ENCODE measurements around the gene SLC6A4. TPM values are rescaled to one million over a fixed set of nuclear protein-coding genes. Genes with fewer than 3 reads are reported as not detected.

Gene SLC6A4
- total RNA-seq, 2 experiments from 2014 or later = not detected

GRCh38 chr17:30228011-30228410 is 7.5 kb downstream of the SLC6A4 start:
- ChIA-PET CTCF (interaction anchor here (0.8 kb wide), 1 partner anchor 26 kb away, joined by 3 read pairs; no protein-coding TSS in a partner anchor), POLR2A (interaction anchor here (0.6 kb wide), 1 partner anchor 159 kb away, joined by 3 read pairs; no protein-coding TSS in a partner anchor)
- H3K27ac Mint-ChIP-seq = no peak overlapping the region
- peaks cover 11% of the 10 kb centered on the region for H3K27me3 Mint-ChIP-seq
- no peaks in the 10 kb centered on the region for H3K9me3 Mint-ChIP-seq
- H3K4me3 Mint-ChIP-seq = no peak overlapping the region
- intact Hi-C loops (cut with micrococcal nuclease) = no loop called here
- ATAC-seq (no peak), DNase-seq (no peak)
- TF ChIP-seq, protein P1, sequence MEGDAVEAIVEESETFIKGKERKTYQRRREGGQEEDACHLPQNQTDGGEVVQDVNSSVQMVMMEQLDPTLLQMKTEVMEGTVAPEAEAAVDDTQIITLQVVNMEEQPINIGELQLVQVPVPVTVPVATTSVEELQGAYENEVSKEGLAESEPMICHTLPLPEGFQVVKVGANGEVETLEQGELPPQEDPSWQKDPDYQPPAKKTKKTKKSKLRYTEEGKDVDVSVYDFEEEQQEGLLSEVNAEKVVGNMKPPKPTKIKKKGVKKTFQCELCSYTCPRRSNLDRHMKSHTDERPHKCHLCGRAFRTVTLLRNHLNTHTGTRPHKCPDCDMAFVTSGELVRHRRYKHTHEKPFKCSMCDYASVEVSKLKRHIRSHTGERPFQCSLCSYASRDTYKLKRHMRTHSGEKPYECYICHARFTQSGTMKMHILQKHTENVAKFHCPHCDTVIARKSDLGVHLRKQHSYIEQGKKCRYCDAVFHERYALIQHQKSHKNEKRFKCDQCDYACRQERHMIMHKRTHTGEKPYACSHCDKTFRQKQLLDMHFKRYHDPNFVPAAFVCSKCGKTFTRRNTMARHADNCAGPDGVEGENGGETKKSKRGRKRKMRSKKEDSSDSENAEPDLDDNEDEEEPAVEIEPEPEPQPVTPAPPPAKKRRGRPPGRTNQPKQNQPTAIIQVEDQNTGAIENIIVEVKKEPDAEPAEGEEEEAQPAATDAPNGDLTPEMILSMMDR (IDR thresholded peaks at IDR 0.05) = no peak
- no peaks in the 10 kb centered on the region for H3K36me3 Mint-ChIP-seq (ENCODE audit: low read depth)
- H3K4me1 Mint-ChIP-seq (ENCODE audit: low read depth) = no peaks in the 10 kb centered on the region

GRCh38 chr17:30226878-30227277 is 8.6 kb downstream of the SLC6A4 start:
- DNase-seq (no peak), ATAC-seq (no peak)
- CTCF ChIA-PET = no interaction called here
- TF ChIP-seq, protein P1 (IDR thresholded peaks at IDR 0.05) = no peak
- POLR2A ChIA-PET = no interaction called here
- Mint-ChIP-seq H3K27me3 (peaks cover 3% of the 10 kb centered on the region), H3K36me3 (ENCODE audit: low read depth) (no peaks in the 10 kb centered on the region), H3K4me1 (ENCODE audit: low read depth) (no peaks in the 10 kb centered on the region), H3K27ac (no peak overlapping the region), H3K4me3 (no peak overlapping the region), H3K9me3 (no peaks in the 10 kb centered on the region)
- intact Hi-C loops (cut with micrococcal nuclease) = no loop called here

GRCh38 chr17:30225919-30226553 is 9.5 kb downstream of the SLC6A4 start:
- no peak overlapping the region for H3K27ac Mint-ChIP-seq
- no peaks in the 10 kb centered on the region for H3K4me1 Mint-ChIP-seq (ENCODE audit: low read depth)

DNA sequence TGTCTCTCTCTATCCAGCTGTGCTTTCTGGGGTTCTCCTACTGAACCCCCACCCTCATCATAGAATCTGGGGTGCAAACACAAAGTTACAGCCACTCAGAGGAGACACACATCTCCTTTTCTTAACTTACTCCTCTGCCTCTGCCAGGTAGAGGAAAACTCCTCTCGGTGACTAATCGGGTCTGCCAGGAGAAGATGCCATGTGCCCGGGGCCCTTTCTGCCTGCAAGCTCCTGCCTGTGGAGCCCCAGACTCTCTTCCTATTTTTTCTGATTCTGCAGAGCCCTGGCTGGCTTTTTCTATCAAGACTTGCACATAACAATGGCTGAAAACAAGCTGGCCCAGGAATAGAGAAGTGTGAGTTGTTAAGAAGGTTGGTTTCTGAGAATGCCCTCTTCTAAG is 10.4 kb downstream of the SLC6A4 start:
- ATAC-seq = no peak
- Mint-ChIP-seq H3K4me1 (ENCODE audit: low read depth) (no peaks in the 10 kb centered on the region), H3K9me3 (no peaks in the 10 kb centered on the region), H3K36me3 (ENCODE audit: low read depth) (no peaks in the 10 kb centered on the region), H3K27ac (no peak overlapping the region), H3K4me3 (no peak overlapping the region), H3K27me3 (no peaks in the 10 kb centered on the region)
- POLR2A ChIA-PET = no interaction called here
- CTCF ChIA-PET = interaction anchor here (0.9 to 1.7 kb wide), 4 partner anchors 29 to 131 kb away, joined by 3 to 6 read pairs (median 4); no protein-coding TSS in a partner anchor
- no peak for DNase-seq
- TF ChIP-seq, protein P1 (IDR thresholded peaks at IDR 0.05) = no peak
- intact Hi-C loops (cut with micrococcal nuclease) = no loop called here

More at GRCh38 chr17:30225919-30226553, 9.5 kb downstream of the SLC6A4 start:
- ChIA-PET POLR2A (no interaction called here), CTCF (interaction anchor here (1.0 to 1.7 kb wide), 3 partner anchors 110 to 132 kb away, joined by 3 to 6 read pairs (median 5); no protein-coding TSS in a partner anchor)
- TF ChIP-seq, protein P1 (IDR thresholded peaks at IDR 0.05) = no peak
- DNase-seq (no peak), ATAC-seq (no peak)
- Mint-ChIP-seq H3K9me3 (no peaks in the 10 kb centered on the region), H3K27me3 (no peaks in the 10 kb centered on the region), H3K4me3 (no peak overlapping the region), H3K36me3 (ENCODE audit: low read depth) (no peaks in the 10 kb centered on the region)
- intact Hi-C loops (cut with micrococcal nuclease) = no loop called here

DNA sequence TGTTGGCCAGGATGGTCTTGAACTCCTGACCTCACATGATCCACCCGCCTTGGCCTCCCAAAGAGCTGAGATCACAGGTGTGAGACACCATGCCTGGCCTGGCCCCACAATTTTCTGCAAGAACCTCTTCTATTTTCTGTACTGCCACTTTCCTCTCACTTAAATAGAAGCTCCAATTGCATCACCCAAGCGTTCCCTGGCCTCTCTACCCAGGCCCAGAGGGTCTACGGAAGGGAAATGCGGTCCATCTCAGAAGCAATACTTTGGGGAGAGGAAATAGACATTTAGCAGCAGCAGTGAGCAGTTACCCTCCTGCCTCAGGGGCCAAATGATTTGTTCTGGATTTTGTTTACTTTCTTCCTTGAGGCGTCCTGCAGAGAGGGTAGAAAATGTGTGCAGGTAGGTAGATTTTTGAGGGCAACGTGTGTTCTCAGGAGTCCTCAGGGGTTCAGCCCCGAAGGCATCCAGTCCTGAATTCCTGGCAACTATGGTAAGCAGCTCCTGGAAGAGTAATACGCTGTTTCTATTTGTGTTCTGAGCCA is 11.0 kb downstream of the SLC6A4 start:
- ATAC-seq (no peak), DNase-seq (no peak)
- CTCF ChIA-PET = interaction anchor here (0.9 to 1.7 kb wide), 4 partner anchors 28 to 131 kb away, joined by 3 to 6 read pairs (median 3); no protein-coding TSS in a partner anchor
- Mint-ChIP-seq H3K4me1 (ENCODE audit: low read depth) (no peaks in the 10 kb centered on the region), H3K9me3 (no peaks in the 10 kb centered on the region), H3K27me3 (no peaks in the 10 kb centered on the region), H3K36me3 (ENCODE audit: low read depth) (no peaks in the 10 kb centered on the region), H3K27ac (no peak overlapping the region), H3K4me3 (no peak overlapping the region)
- TF ChIP-seq, protein P1 (IDR thresholded peaks at IDR 0.05) = no peak
- intact Hi-C loops (cut with micrococcal nuclease) = no loop called here
- POLR2A ChIA-PET = no interaction called here
